CD4-positive, alpha-beta T cell (primary cell): ENCODE results near the gene GAB1. TPM values are rescaled to one million over a fixed set of nuclear protein-coding genes. Genes with fewer than 3 reads are reported as not detected.

ENCODE experiments used
- ATAC-seq: fragments of 200-7000 bp; cut with Tn5 transposase; one replicate; pipeline ENCODE4 v1.10.0; 2022; ENCODE audit warnings: mild to moderate bottlenecking; ENCODE audit not compliant: poor library complexity
- CTCF ChIA-PET: fragments of 350-600 bp; sonication (Branson Sonifier 250); formaldehyde crosslinking; loops from one replicate; lab custom pipeline; 2021; ENCODE audit warnings: antibody characterized with exemption, inconsistent platforms; lab: Charles Lee
- POLR2A ChIA-PET: fragments of 350-600 bp; sonication (Branson Sonifier 250); formaldehyde crosslinking; loops from one replicate; lab custom pipeline; 2021; ENCODE audit warnings: antibody characterized with exemption, inconsistent platforms; lab: Charles Lee
- DNase-seq, 14 experiments: peaks; one replicate each; pipeline ENCODE4 v3.0.0-alpha.2; 2013 to 2020; ENCODE audit warnings: mixed read lengths in 2 of 14
- H3K27ac ChIP-seq, 2 donors: one replicate each; pipeline versions ENCODE4 v1.5.1 to v1.7.0; 2013; ENCODE audit warnings: low read length in 2 of 2, low read depth in 1 of 2, mild to moderate bottlenecking in 1 of 2
- H3K27me3 ChIP-seq, 2 experiments: 1 replicate in 1 of 2; 2 replicates in 1 of 2; pipeline versions ENCODE4 v1.6.1 to v1.7.0; 2013; ENCODE audit warnings: low read length in 2 of 2, control low read depth in 1 of 2, mild to moderate bottlenecking in 1 of 2, moderate library complexity in 1 of 2; ENCODE audit not compliant: insufficient read depth in 2 of 2, control insufficient read depth in 1 of 2
- H3K36me3 ChIP-seq: one replicate; pipeline ENCODE4 v1.6.1; 2013; ENCODE audit warnings: low read length, control low read depth; ENCODE audit not compliant: insufficient read depth
- H3K4me1 ChIP-seq: one replicate; pipeline ENCODE4 v1.6.1; 2013; ENCODE audit warnings: low read length, control low read depth; ENCODE audit not compliant: insufficient read depth
- H3K4me3 ChIP-seq: one replicate; pipeline ENCODE4 v1.5.1; 2013; ENCODE audit warnings: mild to moderate bottlenecking, low read length, moderate library complexity
- H3K9me3 ChIP-seq, 2 experiments: 1 replicate in 1 of 2; 2 replicates in 1 of 2; pipeline versions ENCODE4 v1.6.1 to v1.7.0; 2013; ENCODE audit warnings: low read length in 2 of 2, mild to moderate bottlenecking in 2 of 2, control low read depth in 1 of 2, moderate library complexity in 1 of 2; ENCODE audit not compliant: control insufficient read depth in 1 of 2, insufficient read depth in 1 of 2
- H3K27ac Mint-ChIP-seq: one replicate; pipeline ENCODE4 v1.8.0; 2020; ENCODE audit warnings: mixed read lengths
- H3K27me3 Mint-ChIP-seq: one replicate; pipeline ENCODE4 v1.8.0; 2021; ENCODE audit warnings: mixed read lengths
- H3K36me3 Mint-ChIP-seq: one replicate; pipeline ENCODE4 v1.8.0; 2021; ENCODE audit warnings: low read depth, mixed read lengths
- H3K4me1 Mint-ChIP-seq: one replicate; pipeline ENCODE4 v1.8.0; 2021; ENCODE audit warnings: low read depth, mixed read lengths
- H3K4me3 Mint-ChIP-seq: one replicate; pipeline ENCODE4 v1.8.0; 2020; ENCODE audit warnings: mild to moderate bottlenecking, mixed read lengths
- H3K9me3 Mint-ChIP-seq: one replicate; pipeline ENCODE4 v1.8.0; 2020; ENCODE audit warnings: mixed read lengths
- CTCF ChIP-seq: fragments of 200-600 bp; IDR thresholded peaks from one replicate; pipeline ENCODE4 v1.8.0; 2022; ENCODE audit warnings: antibody characterized with exemption, mild to moderate bottlenecking
- intact Hi-C, 2 experiments: fragments of 100-400 bp; cut with DNase I in 1 of 2; cut with micrococcal nuclease in 1 of 2; formaldehyde crosslinking; loops; one replicate each; pipeline versions ENCODE4 v1.15.1 to v1.9.0; 2023 to 2025; cut with DNase I, micrococcal nuclease
- total RNA-seq, 174 experiments: library from RNA in 2 of 174; stranded (reverse) in 2 of 174; gene quantifications; one replicate each; pipeline ENCODE4 v1.2.3 and lab custom pipeline; 2021 to 2026

Gene GAB1
- total RNA-seq, 2 experiments from 2014 or later, result 0.27 to 0.64 TPM

- no peak overlapping the region for H3K4me3 Mint-ChIP-seq
- H3K9me3 ChIP-seq, result no peaks in the 10 kb centered on the region
- H3K36me3 Mint-ChIP-seq, result no peaks in the 10 kb centered on the region
- POLR2A ChIA-PET, result no interaction called here
- H3K27ac Mint-ChIP-seq, result no peak overlapping the region
- CTCF ChIA-PET, result no interaction called here
- no peaks in the 10 kb centered on the region for H3K27me3 Mint-ChIP-seq
- intact Hi-C loops, result no loop called here
- no peak overlapping the region for H3K27ac ChIP-seq
- peak in 1 of 14 experiments; percentile 1 for DNase-seq
- no peaks in the 10 kb centered on the region for H3K27me3 ChIP-seq
- H3K4me3 ChIP-seq, result no peak overlapping the region
- H3K9me3 Mint-ChIP-seq, result no peaks in the 10 kb centered on the region
- TF ChIP-seq CTCF, result no peak
- peaks cover 18% of the 10 kb centered on the region for H3K4me1 Mint-ChIP-seq
- H3K36me3 ChIP-seq, result no peaks in the 10 kb centered on the region
- ATAC-seq, result no peak
- no peaks in the 10 kb centered on the region for H3K4me1 ChIP-seq
Observed at GRCh38 chr4:143405075-143405730, 68.5 kb downstream of the GAB1 start.

- ATAC-seq (no peak), DNase-seq (no peak)
- H3K36me3 Mint-ChIP-seq, result no peaks in the 10 kb centered on the region
- no peak overlapping the region for H3K27ac ChIP-seq
- no peak overlapping the region for H3K27ac Mint-ChIP-seq
- POLR2A ChIA-PET, result no interaction called here
- no peak overlapping the region for H3K4me3 ChIP-seq
- no peaks in the 10 kb centered on the region for H3K27me3 ChIP-seq
- intact Hi-C loops, result no loop called here
- H3K27me3 Mint-ChIP-seq, result peaks cover 6% of the 10 kb centered on the region
- CTCF ChIA-PET, result no interaction called here
- no peak overlapping the region for H3K4me3 Mint-ChIP-seq
- H3K4me1 ChIP-seq, result no peaks in the 10 kb centered on the region
- no peaks in the 10 kb centered on the region for H3K9me3 Mint-ChIP-seq
- peaks cover 18% of the 10 kb centered on the region for H3K4me1 Mint-ChIP-seq
- no peak for TF ChIP-seq CTCF
- H3K36me3 ChIP-seq, result no peaks in the 10 kb centered on the region
- no peaks in the 10 kb centered on the region for H3K9me3 ChIP-seq
Observed at GRCh38 chr4:143406523-143406922, 69.8 kb downstream of the GAB1 start.

GRCh38 chr4:143407474-143407873 lies 70.8 kb downstream of the GAB1 start:
- no peak for ATAC-seq
- no peaks in the 10 kb centered on the region for H3K36me3 Mint-ChIP-seq
- no peaks in the 10 kb centered on the region for H3K36me3 ChIP-seq
- H3K27ac Mint-ChIP-seq, result no peak overlapping the region
- H3K9me3 ChIP-seq, result no peaks in the 10 kb centered on the region
- H3K9me3 Mint-ChIP-seq, result no peaks in the 10 kb centered on the region
- H3K4me1 Mint-ChIP-seq, result peaks cover 18% of the 10 kb centered on the region
- ChIA-PET CTCF (no interaction called here), POLR2A (no interaction called here)
- H3K27ac ChIP-seq, result no peak overlapping the region
- H3K4me3 Mint-ChIP-seq, result no peak overlapping the region
- peaks cover 8% of the 10 kb centered on the region for H3K27me3 Mint-ChIP-seq
- intact Hi-C loops, result no loop called here
- H3K4me1 ChIP-seq, result no peaks in the 10 kb centered on the region
- TF ChIP-seq CTCF, result no peak
- no peak for DNase-seq
- no peaks in the 10 kb centered on the region for H3K27me3 ChIP-seq
- no peak overlapping the region for H3K4me3 ChIP-seq
